GM21447 (cell line): ENCODE data around the gene IQCN.
"Not testable (repeated sequence)": the region's sequence is repeated elsewhere in the genome, so short reads cannot be mapped to it uniquely, and the experiment has no call there.

ENCODE experiments used
- ATAC-seq: cut with Tn5 transposase; IDR thresholded peaks from one replicate; pipeline ENCODE4 v1.9.1; 2021; ENCODE audit not compliant: unreplicated experiment

IQCN gene

GRCh38 chr19:18218600-18218999 is 55.7 kb downstream of the IQCN start:
- no peak for ATAC-seq

DNA sequence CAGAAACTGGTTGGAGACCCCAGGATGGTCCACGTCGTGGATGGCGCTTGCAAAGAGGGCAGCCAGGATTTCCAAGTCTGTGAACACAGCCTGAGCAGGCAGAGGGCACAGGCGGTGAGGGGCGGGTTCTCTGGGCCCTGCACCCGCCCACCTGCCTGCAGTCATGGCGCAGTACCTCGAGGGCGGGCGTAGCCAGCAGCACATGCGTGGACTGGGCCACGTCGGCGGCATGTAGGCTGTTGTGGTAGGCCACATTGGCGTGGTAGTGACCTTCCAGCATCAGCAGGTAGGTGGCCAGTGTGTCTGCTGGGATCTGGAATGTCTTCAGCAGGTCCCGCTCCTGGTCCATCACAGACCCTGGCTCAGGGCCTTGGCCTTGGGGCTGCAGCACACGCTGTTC is 56.1 kb downstream of the IQCN start:
- no peak for ATAC-seq

DNA sequence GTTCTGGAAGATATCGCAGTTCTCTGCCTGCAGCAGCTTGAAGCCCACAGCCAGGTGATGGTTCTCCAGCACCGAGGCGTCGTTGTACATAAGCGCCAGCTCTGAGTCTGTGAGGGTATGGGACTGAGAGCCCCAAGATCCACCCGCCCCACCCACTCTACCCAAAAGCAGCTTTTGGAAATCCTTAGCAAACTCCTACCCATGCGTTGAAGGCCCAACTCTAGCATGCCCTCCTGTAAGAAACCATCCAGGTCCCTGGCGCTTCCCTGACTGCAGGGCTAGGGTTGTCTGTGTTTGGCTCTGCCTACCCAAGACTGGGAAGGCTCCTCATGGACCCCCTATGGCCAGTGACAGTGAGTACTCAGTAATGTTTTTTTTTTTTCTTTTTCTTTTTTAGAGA is 57.5 kb downstream of the IQCN start:
- ATAC-seq: no peak

GRCh38 chr19:18214779-18215433 is 59.3 kb downstream of the IQCN start:
- ATAC-seq: no peak

DNA sequence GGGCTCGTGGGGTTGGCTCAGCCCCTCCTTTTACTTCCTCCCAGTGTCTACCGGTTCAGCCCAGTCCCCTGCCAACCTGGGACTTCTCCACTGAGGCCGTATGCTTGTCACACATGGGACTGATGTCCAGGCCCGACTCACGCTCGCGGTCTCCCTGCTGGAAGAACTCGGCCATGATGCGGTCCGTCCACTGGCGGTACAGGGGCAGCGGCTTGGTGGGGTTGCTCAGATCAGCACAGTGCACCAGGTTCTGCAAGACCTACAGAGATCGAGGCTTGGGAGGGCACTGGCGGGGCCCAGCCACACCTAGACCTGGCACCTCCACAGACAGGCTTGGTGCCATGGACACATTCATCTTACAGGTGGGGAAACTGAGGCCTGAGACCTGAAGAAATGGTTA is 62.6 kb downstream of the IQCN start:
- no peak for ATAC-seq

GRCh38 chr19:18209912-18210311 is 64.3 kb downstream of the IQCN start:
- not testable (repeated sequence) for ATAC-seq

DNA sequence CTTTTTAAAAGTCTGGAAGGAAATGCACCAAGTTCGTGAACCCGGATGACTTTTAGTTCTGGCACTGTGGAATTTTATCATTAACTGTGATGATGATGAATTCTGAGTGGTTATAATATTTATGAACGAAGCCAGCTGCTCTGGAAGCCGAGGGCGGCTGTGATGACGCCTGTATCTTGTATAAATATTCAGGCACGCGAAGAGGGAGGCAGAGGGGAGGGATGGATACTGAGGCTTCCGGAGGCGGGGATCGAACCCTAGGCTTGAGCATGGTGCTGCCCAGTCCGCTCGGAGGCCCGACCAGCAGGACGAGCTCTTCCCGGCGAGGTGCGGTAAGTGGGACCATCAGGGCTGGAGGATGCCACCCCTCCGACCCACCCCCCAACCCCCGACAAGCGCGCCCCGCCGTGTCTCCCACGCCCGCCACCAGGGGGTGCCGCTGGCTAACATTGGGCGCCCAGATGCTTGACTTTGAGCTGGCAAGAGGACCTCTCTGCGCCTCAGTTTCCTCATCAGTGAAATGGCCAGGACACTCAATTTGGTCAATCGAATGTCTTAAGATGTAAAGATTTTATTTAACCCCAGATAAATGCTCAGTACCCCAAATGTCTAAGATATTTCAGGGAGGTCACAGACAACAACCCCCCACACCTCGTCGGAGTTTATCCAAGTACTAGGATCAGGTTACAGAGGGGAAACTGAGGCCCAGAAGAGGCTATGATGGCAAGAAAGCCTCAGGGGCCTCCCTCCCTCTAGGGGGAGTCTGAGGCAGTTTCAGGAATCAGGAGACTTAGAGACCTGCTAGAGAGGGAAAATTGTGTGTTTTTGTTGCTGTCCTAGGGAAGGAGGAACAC is 65.9 kb downstream of the IQCN start:
- no peak for ATAC-seq
